Mesendoderm (in vitro differentiated cells): ENCODE measurements around the gene ECHDC3.

Source experiments
- DNase-seq: peaks from one replicate; pipeline ENCODE4 v3.0.0; 2013
- H2AK5ac ChIP-seq: 2 replicates; pipeline ENCODE4 v1.6.1; 2013; ENCODE audit warnings: low read length, inconsistent platforms
- H2BK120ac ChIP-seq: 2 replicates; pipeline ENCODE4 v1.6.1; 2013; ENCODE audit warnings: low read depth, mild to moderate bottlenecking, low read length, moderate library complexity, mixed read lengths
- H2BK15ac ChIP-seq: replicated peaks from 2 replicates; pipeline ENCODE4 v1.6.1; 2013; ENCODE audit warnings: low read depth, mild to moderate bottlenecking, moderate library complexity
- H2BK5ac ChIP-seq: 2 replicates; pipeline ENCODE4 v1.6.1; 2013; ENCODE audit warnings: low read length, inconsistent platforms
- H3K18ac ChIP-seq: 2 replicates; pipeline ENCODE4 v1.6.1; 2013; ENCODE audit warnings: mild to moderate bottlenecking, low read length, mixed read lengths
- H3K23ac ChIP-seq: one replicate; pipeline ENCODE4 v1.6.1; 2013; ENCODE audit warnings: low read length
- H3K27ac ChIP-seq: 2 replicates; pipeline ENCODE4 v1.5.1; 2013; ENCODE audit warnings: low read depth, mild to moderate bottlenecking, inconsistent platforms, low read length, moderate library complexity
- H3K27me3 ChIP-seq: 2 replicates; pipeline ENCODE4 v1.6.1; 2013; ENCODE audit warnings: low read length, control low read depth, mild to moderate bottlenecking, inconsistent platforms; ENCODE audit not compliant: insufficient read depth, poor library complexity
- H3K36me3 ChIP-seq: 2 replicates; pipeline ENCODE4 v1.6.1; 2013; ENCODE audit warnings: low read length, inconsistent platforms; ENCODE audit not compliant: control insufficient read depth, insufficient read depth
- H3K4ac ChIP-seq: one replicate; pipeline ENCODE4 v1.6.1; 2013; ENCODE audit warnings: low read depth, mild to moderate bottlenecking, low read length, moderate library complexity
- H3K4me1 ChIP-seq: 2 replicates; pipeline ENCODE4 v1.6.1; 2013; ENCODE audit warnings: low read depth, low read length, inconsistent platforms; ENCODE audit not compliant: control insufficient read depth
- H3K4me2 ChIP-seq: 2 replicates; pipeline ENCODE4 v1.6.1; 2013; ENCODE audit warnings: low read length
- H3K4me3 ChIP-seq: 2 replicates; pipeline ENCODE4 v1.5.1; 2013; ENCODE audit warnings: mild to moderate bottlenecking, low read length
- H3K56ac ChIP-seq: one replicate; pipeline ENCODE4 v1.6.1; 2013; ENCODE audit warnings: low read length
- H3K79me1 ChIP-seq: 2 replicates; pipeline ENCODE4 v1.6.1; 2013; ENCODE audit warnings: low read length, inconsistent platforms
- H3K79me2 ChIP-seq: 2 replicates; pipeline ENCODE4 v1.6.1; 2013; ENCODE audit warnings: mild to moderate bottlenecking, low read length; ENCODE audit not compliant: control insufficient read depth, insufficient read depth
- H3K9ac ChIP-seq: 2 replicates; pipeline ENCODE4 v1.6.1; 2013; ENCODE audit warnings: low read length, inconsistent platforms
- H4K5ac ChIP-seq: one replicate; pipeline ENCODE4 v1.6.1; 2013; ENCODE audit warnings: low read length
- H4K8ac ChIP-seq: one replicate; pipeline ENCODE4 v1.6.1; 2013; ENCODE audit warnings: low read depth, mild to moderate bottlenecking, control low read depth, low read length, moderate library complexity
- WGBS: extraction: QIAGEN DNeasy Blood & Tissue Kit; methylation state at CpG from one replicate; pipeline ENCODE4 v1.1.7; 2013; ENCODE audit warnings: low lambda C conversion rate, missing lambda C conversion rate; ENCODE audit not compliant: insufficient coverage; ENCODE audit errors: extremely low coverage; 5-methylcytosine and 5-hydroxymethylcytosine counted together

ECHDC3 gene

GRCh38 chr10:11759347-11759746 lies 17.2 kb downstream of the ECHDC3 start:
- no peak overlapping the region for H3K4me2 ChIP-seq
- no peaks in the 10 kb centered on the region for H3K4me1 ChIP-seq
- H3K9ac ChIP-seq: no peak overlapping the region
- no peak for DNase-seq
- no peaks in the 10 kb centered on the region for H3K79me1 ChIP-seq
- no CpG with 5 or more reads among the region's 8 CpGs for WGBS
- H3K27me3 ChIP-seq: no peaks in the 10 kb centered on the region
- H2BK15ac ChIP-seq: no peak overlapping the region
- no peak overlapping the region for H3K4ac ChIP-seq
- H2BK5ac ChIP-seq: no peak overlapping the region
- no peak overlapping the region for H3K27ac ChIP-seq
- H2AK5ac ChIP-seq: no peak overlapping the region
- no peak overlapping the region for H3K18ac ChIP-seq
- no peaks in the 10 kb centered on the region for H3K79me2 ChIP-seq
- H4K8ac ChIP-seq: no peak overlapping the region
- no peak overlapping the region for H3K23ac ChIP-seq
- H3K56ac ChIP-seq: no peak overlapping the region
- H2BK120ac ChIP-seq: no peak overlapping the region
- no peak overlapping the region for H4K5ac ChIP-seq
- no peaks in the 10 kb centered on the region for H3K36me3 ChIP-seq
- H3K4me3 ChIP-seq: no peak overlapping the region

- DNase-seq: no peak
- Histone ChIP-seq H3K36me3 (no peaks in the 10 kb centered on the region), H3K79me2 (no peaks in the 10 kb centered on the region), H4K5ac (no peak overlapping the region), H3K27me3 (no peaks in the 10 kb centered on the region), H3K4me3 (no peak overlapping the region), H2BK15ac (no peak overlapping the region), H2BK120ac (no peak overlapping the region), H3K9ac (no peak overlapping the region), H3K79me1 (no peaks in the 10 kb centered on the region), H3K4ac (no peak overlapping the region), H3K4me1 (no peaks in the 10 kb centered on the region), H3K4me2 (no peak overlapping the region), H3K18ac (no peak overlapping the region), H2BK5ac (no peak overlapping the region), H3K27ac (no peak overlapping the region), H2AK5ac (no peak overlapping the region), H3K56ac (no peak overlapping the region), H4K8ac (no peak overlapping the region), H3K23ac (no peak overlapping the region)
- no CpG with 5 or more reads among the region's 8 CpGs for WGBS
Measured at GRCh38 chr10:11760151-11760550, 18.0 kb downstream of the ECHDC3 start.

- no peak overlapping the region for H2BK120ac ChIP-seq
- WGBS: no CpG with 5 or more reads among the region's 7 CpGs
- DNase-seq: no peak
Measured at GRCh38 chr10:11760861-11761260, 18.7 kb downstream of the ECHDC3 start.

GRCh38 chr10:11761431-11761830 lies 19.2 kb downstream of the ECHDC3 start:
- no peak overlapping the region for H3K56ac ChIP-seq
- H2BK15ac ChIP-seq: no peak overlapping the region
- no peaks in the 10 kb centered on the region for H3K79me1 ChIP-seq
- no peaks in the 10 kb centered on the region for H3K4me1 ChIP-seq
- no peak overlapping the region for H2BK5ac ChIP-seq
- no peak for DNase-seq
- no peak overlapping the region for H3K9ac ChIP-seq
- no peak overlapping the region for H2AK5ac ChIP-seq
- no peaks in the 10 kb centered on the region for H3K36me3 ChIP-seq
- no peak overlapping the region for H3K4me2 ChIP-seq
- no peak overlapping the region for H3K4me3 ChIP-seq
- H3K79me2 ChIP-seq: no peaks in the 10 kb centered on the region
- no peak overlapping the region for H4K8ac ChIP-seq
- no peaks in the 10 kb centered on the region for H3K27me3 ChIP-seq
- H3K23ac ChIP-seq: no peak overlapping the region
- H3K18ac ChIP-seq: no peak overlapping the region
- H2BK120ac ChIP-seq: no peak overlapping the region
- H4K5ac ChIP-seq: no peak overlapping the region
- no CpG with 5 or more reads among the region's 6 CpGs for WGBS
- no peak overlapping the region for H3K4ac ChIP-seq
- H3K27ac ChIP-seq: no peak overlapping the region

More at GRCh38 chr10:11760861-11761260, 18.7 kb downstream of the ECHDC3 start:
- H3K27ac ChIP-seq: no peak overlapping the region
- no peaks in the 10 kb centered on the region for H3K27me3 ChIP-seq
- no peak overlapping the region for H4K5ac ChIP-seq
- no peak overlapping the region for H3K4me3 ChIP-seq
- H3K56ac ChIP-seq: no peak overlapping the region
- H4K8ac ChIP-seq: no peak overlapping the region
- H3K4ac ChIP-seq: no peak overlapping the region
- H3K4me1 ChIP-seq: no peaks in the 10 kb centered on the region
- H2BK5ac ChIP-seq: no peak overlapping the region
- no peak overlapping the region for H3K9ac ChIP-seq
- H3K4me2 ChIP-seq: no peak overlapping the region
- H3K23ac ChIP-seq: no peak overlapping the region
- H3K18ac ChIP-seq: no peak overlapping the region
- H3K36me3 ChIP-seq: no peaks in the 10 kb centered on the region
- H3K79me2 ChIP-seq: no peaks in the 10 kb centered on the region
- H2AK5ac ChIP-seq: no peak overlapping the region
- no peak overlapping the region for H2BK15ac ChIP-seq
- no peaks in the 10 kb centered on the region for H3K79me1 ChIP-seq

GRCh38 chr10:11762706-11763500 lies 20.7 kb downstream of the ECHDC3 start:
- Histone ChIP-seq H3K23ac (no peak overlapping the region), H3K27ac (no peak overlapping the region), H3K79me2 (no peaks in the 10 kb centered on the region), H2BK15ac (no peak overlapping the region), H3K18ac (no peak overlapping the region), H3K79me1 (no peaks in the 10 kb centered on the region), H2AK5ac (no peak overlapping the region), H4K5ac (no peak overlapping the region), H2BK120ac (no peak overlapping the region), H3K27me3 (no peaks in the 10 kb centered on the region), H3K4me2 (no peak overlapping the region), H4K8ac (no peak overlapping the region), H3K36me3 (no peaks in the 10 kb centered on the region), H3K4ac (no peak overlapping the region), H3K9ac (no peak overlapping the region), H3K4me1 (no peaks in the 10 kb centered on the region), H3K56ac (no peak overlapping the region), H3K4me3 (no peak overlapping the region), H2BK5ac (no peak overlapping the region)
- no peak for DNase-seq
- no CpG with 5 or more reads among the region's 32 CpGs for WGBS

- H3K36me3 ChIP-seq: no peaks in the 10 kb centered on the region
- no peak overlapping the region for H3K56ac ChIP-seq
- H2AK5ac ChIP-seq: no peak overlapping the region
- no peak for DNase-seq
- H3K27ac ChIP-seq: no peak overlapping the region
- WGBS: no CpG with 5 or more reads among the region's 8 CpGs
- H2BK120ac ChIP-seq: no peak overlapping the region
- no peaks in the 10 kb centered on the region for H3K79me1 ChIP-seq
- no peaks in the 10 kb centered on the region for H3K79me2 ChIP-seq
- H3K9ac ChIP-seq: no peak overlapping the region
- H3K27me3 ChIP-seq: no peaks in the 10 kb centered on the region
- H3K4me1 ChIP-seq: no peaks in the 10 kb centered on the region
- no peak overlapping the region for H3K18ac ChIP-seq
- H2BK5ac ChIP-seq: no peak overlapping the region
- no peak overlapping the region for H3K23ac ChIP-seq
- H3K4ac ChIP-seq: no peak overlapping the region
- no peak overlapping the region for H3K4me2 ChIP-seq
- no peak overlapping the region for H2BK15ac ChIP-seq
- H3K4me3 ChIP-seq: no peak overlapping the region
- H4K5ac ChIP-seq: no peak overlapping the region
- no peak overlapping the region for H4K8ac ChIP-seq
Measured at GRCh38 chr10:11763501-11763861, 21.3 kb downstream of the ECHDC3 start.
